IMR-90 (cell line): ENCODE data around the gene MDH1. TPM values are rescaled to one million over a fixed set of nuclear protein-coding genes. Genes with fewer than 3 reads are reported as not detected.

Experiments used
- ATAC-seq: fragments of 200-7000 bp; cut with Tn5 transposase; 2 replicates; pipeline ENCODE4 v1.9.1; 2020; ENCODE audit warnings: low read depth, mild to moderate bottlenecking, moderate library complexity
- Bru-seq: library from RNA; stranded (reverse); fragments of 400-500 nt; gene quantifications from one replicate; lab custom pipeline; 2021; lab: Mats Ljungman, UMichigan
- BruChase-seq, 2 experiments: library from RNA; stranded (reverse); fragments of 400-500 nt; gene quantifications; one replicate each; lab custom pipeline; 2021; lab: Mats Ljungman, UMichigan
- BruUV-seq: library from RNA; stranded (reverse); fragments of 400-500 nt; replicated peaks from 2 replicates; lab custom pipeline; 2021; lab: Mats Ljungman, UMichigan
- CTCF ChIA-PET: fragments of 300-600 bp; formaldehyde crosslinking; extraction: SDS; loops from one replicate; lab custom pipeline; 2021; ENCODE audit warnings: antibody characterized with exemption; lab: Yijun Ruan, JAX
- POLR2A ChIA-PET: fragments of 300-600 bp; sonication (Branson Sonifier 250); formaldehyde crosslinking; loops from one replicate; lab custom pipeline; 2022; ENCODE audit warnings: antibody characterized with exemption; ENCODE audit not compliant: unreplicated experiment; lab: Charles Lee
- DNase-seq: peaks from one replicate; pipeline ENCODE4 v3.0.0; 2013
- H2AFZ ChIP-seq: replicated peaks from 2 replicates; pipeline ENCODE3; 2013; ENCODE audit warnings: low read length, mild to moderate bottlenecking; ENCODE audit not compliant: poor library complexity
- H2AK5ac ChIP-seq: 2 replicates; pipeline ENCODE4 v1.6.1; 2013; ENCODE audit warnings: low read depth, low read length, inconsistent platforms
- H2AK9ac ChIP-seq: replicated peaks from 2 replicates; pipeline ENCODE3; 2013; ENCODE audit warnings: mild to moderate bottlenecking, low read depth, low read length, moderate library complexity; ENCODE audit not compliant: poor library complexity
- H2BK120ac ChIP-seq: 2 replicates; pipeline ENCODE4 v1.6.1; 2013; ENCODE audit warnings: low read depth, low read length, inconsistent platforms
- H2BK15ac ChIP-seq: 3 replicates; pipeline ENCODE4 v1.6.1; 2013; ENCODE audit warnings: low read depth, low read length, inconsistent platforms
- H2BK20ac ChIP-seq: 2 replicates; pipeline ENCODE4 v1.6.1; 2013; ENCODE audit warnings: low read depth, mild to moderate bottlenecking, inconsistent platforms, low read length, moderate library complexity
- H2BK5ac ChIP-seq: 2 replicates; pipeline ENCODE4 v1.6.1; 2013; ENCODE audit warnings: mild to moderate bottlenecking, low read depth, low read length, inconsistent platforms; ENCODE audit not compliant: poor library complexity, severe bottlenecking
- H3K14ac ChIP-seq: replicated peaks from 2 replicates; pipeline ENCODE4 v1.6.1; 2013; ENCODE audit warnings: low read depth, low read length, inconsistent platforms
- H3K18ac ChIP-seq: 2 replicates; pipeline ENCODE4 v1.6.1; 2013; ENCODE audit warnings: low read depth, low read length, control low read depth
- H3K23ac ChIP-seq: 2 replicates; pipeline ENCODE4 v1.6.1; 2013; ENCODE audit warnings: low read depth, low read length, inconsistent platforms
- H3K27ac ChIP-seq: 2 replicates; pipeline ENCODE4 v1.5.1; 2013; ENCODE audit warnings: mild to moderate bottlenecking, control low read depth, low read length; ENCODE audit not compliant: insufficient read depth
- H3K27me3 ChIP-seq: 2 replicates; pipeline ENCODE4 v1.6.1; 2013; ENCODE audit warnings: low read length; ENCODE audit not compliant: control insufficient read depth, insufficient read depth
- H3K36me3 ChIP-seq: 2 replicates; pipeline ENCODE4 v1.6.1; 2013; ENCODE audit warnings: low read length, mixed read lengths; ENCODE audit not compliant: control insufficient read depth, insufficient read depth
- H3K4ac ChIP-seq: 2 replicates; pipeline ENCODE4 v1.6.1; 2013; ENCODE audit warnings: low read depth, low read length, inconsistent platforms
- H3K4me1 ChIP-seq: 2 replicates; pipeline ENCODE4 v1.6.1; 2013; ENCODE audit warnings: low read length, mixed read lengths; ENCODE audit not compliant: control insufficient read depth, insufficient read depth
- H3K4me2 ChIP-seq: 2 replicates; pipeline ENCODE4 v1.6.1; 2013; ENCODE audit warnings: low read depth, mild to moderate bottlenecking, control low read depth, low read length, moderate library complexity
- H3K4me3 ChIP-seq: 2 replicates; pipeline ENCODE4 v1.5.1; 2013; ENCODE audit warnings: low read depth, mild to moderate bottlenecking, control low read depth, low read length, moderate library complexity; ENCODE audit not compliant: insufficient read depth
- H3K56ac ChIP-seq: 2 replicates; pipeline ENCODE4 v1.6.1; 2013; ENCODE audit warnings: low read length, inconsistent platforms; ENCODE audit not compliant: insufficient read depth; ENCODE audit errors: extremely low read depth
- H3K79me1 ChIP-seq, 2 experiments: 2 replicates each; pipeline ENCODE4 v1.6.1; 2013; ENCODE audit warnings: low read length in 2 of 2, inconsistent platforms in 1 of 2, low read depth in 1 of 2
- H3K9ac ChIP-seq: 2 replicates; pipeline ENCODE4 v1.6.1; 2013; ENCODE audit warnings: low read depth, low read length, control low read depth
- H3K9me1 ChIP-seq: 2 replicates; pipeline ENCODE4 v1.6.1; 2013; ENCODE audit warnings: low read length, inconsistent platforms; ENCODE audit not compliant: insufficient read depth
- H3K9me3 ChIP-seq: 2 replicates; pipeline ENCODE4 v1.6.1; 2013; ENCODE audit warnings: low read length; ENCODE audit not compliant: control insufficient read depth, insufficient read depth
- H4K20me1 ChIP-seq: 2 replicates; pipeline ENCODE4 v1.6.1; 2013; ENCODE audit warnings: low read length, inconsistent platforms; ENCODE audit not compliant: insufficient read depth
- H4K5ac ChIP-seq: 2 replicates; pipeline ENCODE4 v1.6.1; 2013; ENCODE audit warnings: mild to moderate bottlenecking, low read depth, low read length, control low read depth
- H4K8ac ChIP-seq, 2 experiments: 2 replicates each; pipeline ENCODE4 v1.6.1; 2013; ENCODE audit warnings: low read depth in 2 of 2, low read length in 2 of 2, control low read depth in 1 of 2, inconsistent platforms in 1 of 2
- H4K91ac ChIP-seq: 2 replicates; pipeline ENCODE4 v1.6.1; 2013; ENCODE audit warnings: low read depth, low read length, inconsistent platforms; ENCODE audit not compliant: insufficient read depth
- BHLHE40 ChIP-seq: fragments of 150-350 bp; IDR thresholded peaks from 2 replicates; pipeline ENCODE4 v1.6.1; 2016; ENCODE audit warnings: mild to moderate bottlenecking, low read depth, low read length
- CEBPB ChIP-seq: IDR thresholded peaks from 2 replicates; pipeline ENCODE4 v1.6.1; 2012; ENCODE audit warnings: low read depth, low read length, improper control_type of control experiment
- FOS ChIP-seq: fragments of 150-350 bp; IDR thresholded peaks from 2 replicates; pipeline ENCODE4 v1.6.1; 2016; ENCODE audit warnings: low read depth, low read length
- MAZ ChIP-seq: IDR thresholded peaks from 2 replicates; pipeline ENCODE4 v1.6.1; 2012; ENCODE audit warnings: low read depth, mild to moderate bottlenecking, low read length, improper control_type of control experiment, moderate library complexity, borderline replicate concordance
- MXI1 ChIP-seq: IDR thresholded peaks from 2 replicates; pipeline ENCODE4 v1.6.1; 2012; ENCODE audit warnings: low read depth, mild to moderate bottlenecking, low read length, moderate library complexity, borderline replicate concordance
- POLR2A ChIP-seq: IDR thresholded peaks from 2 replicates; pipeline ENCODE4 v1.6.1; 2012; ENCODE audit warnings: mild to moderate bottlenecking, low read depth, low read length
- RCOR1 ChIP-seq: IDR thresholded peaks from 2 replicates; pipeline ENCODE4 v1.6.1; 2012; ENCODE audit warnings: mild to moderate bottlenecking, low read length, improper control_type of control experiment; ENCODE audit not compliant: insufficient replicate concordance
- SMC3 ChIP-seq: fragments of 150-350 bp; IDR thresholded peaks from 2 replicates; pipeline ENCODE4 v1.6.1; 2016; ENCODE audit warnings: low read depth, mild to moderate bottlenecking, antibody characterized with exemption, low read length, moderate library complexity
- WGBS, 2 experiments: methylation state at CpG; one replicate each; pipeline versions ENCODE4 v1.1.5 to v1.1.7; 2013; ENCODE audit warnings: missing lambda C conversion rate in 2 of 2; ENCODE audit not compliant: insufficient read length in 1 of 2; ENCODE audit errors: extremely low coverage in 2 of 2; 5-methylcytosine and 5-hydroxymethylcytosine counted together
- dilution Hi-C: fragments of 300-500 bp; cut with HindIII; formaldehyde crosslinking; loops from one replicate; pipeline ENCODE4 v1.14.3; 2018; ENCODE audit warnings: low sequenced_read_pairs; ENCODE audit not compliant: unreplicated experiment
- in situ Hi-C: fragments of 300-500 bp; cut with MboI; formaldehyde crosslinking; loops from 3 replicates; pipeline ENCODE4 v1.14.3; 2019; ENCODE audit warnings: low sequenced_read_pairs, inconsistent platforms, mixed read lengths
- intact Hi-C: fragments of 100-400 bp; cut with micrococcal nuclease; formaldehyde crosslinking; loops from 2 replicates; pipeline ENCODE4 v1.10.0; 2022
- long read RNA-seq: library from polyadenylated mRNA; unstranded; transcript quantifications from one replicate; pipeline ENCODE4 v2.0.0, GENCODE V29; 2021; ENCODE audit not compliant: unreplicated experiment
- polyA plus RNA-seq, 3 experiments: library from polyadenylated mRNA; depleted of rRNA; stranded (reverse); fragments of >200 nt; gene quantifications; 2 replicates each; pipeline ENCODE4 v1.2.3, GENCODE V29; 2012; ENCODE audit warnings: low replicate concordance in 1 of 3
- total RNA-seq: library from RNA; depleted of rRNA; stranded (reverse); fragments of >200 nt; gene quantifications from 2 replicates; pipeline ENCODE4 v1.2.3, GENCODE V29; 2012; rRNA removed
- TF ChIP-seq, protein P1 (sequence below): fragments of 150-350 bp; IDR thresholded peaks from 2 replicates; pipeline ENCODE4 v1.6.1; 2017; ENCODE audit warnings: mild to moderate bottlenecking, antibody characterized with exemption, low read length, low read depth

Gene MDH1
- total RNA-seq = 212 and 248 TPM in 2 replicates
- 191 and 195 TPM in 2 replicates for polyA plus RNA-seq (2012; rRNA removed)
- 63.2 and 162 TPM in 2 replicates for polyA plus RNA-seq (2012; cell fraction: cytosol; rRNA removed)
- polyA plus RNA-seq (2012; cell fraction: nucleus; rRNA removed; ENCODE audit: low replicate concordance) = 17.6 and 117 TPM in 2 replicates
- percentile 69 among the genes with signal in this experiment for Bru-seq, nascent RNA
- BruChase-seq, experiment 1, labeled RNA remaining after a 6-hour chase = percentile 68 among the genes with signal in this experiment
- BruChase-seq, experiment 2, labeled RNA remaining after a 2-hour chase = percentile 63 among the genes with signal in this experiment
- long read RNA-seq, transcript MDH1-201 (9 exons, 1,650 nt) = major isoform, 129 of 138 reads
- long read RNA-seq, partial matches to known transcripts = 1 of 138 reads
- long read RNA-seq, other reads (novel, unspliced or antisense) = 4 of 138 reads

DNA sequence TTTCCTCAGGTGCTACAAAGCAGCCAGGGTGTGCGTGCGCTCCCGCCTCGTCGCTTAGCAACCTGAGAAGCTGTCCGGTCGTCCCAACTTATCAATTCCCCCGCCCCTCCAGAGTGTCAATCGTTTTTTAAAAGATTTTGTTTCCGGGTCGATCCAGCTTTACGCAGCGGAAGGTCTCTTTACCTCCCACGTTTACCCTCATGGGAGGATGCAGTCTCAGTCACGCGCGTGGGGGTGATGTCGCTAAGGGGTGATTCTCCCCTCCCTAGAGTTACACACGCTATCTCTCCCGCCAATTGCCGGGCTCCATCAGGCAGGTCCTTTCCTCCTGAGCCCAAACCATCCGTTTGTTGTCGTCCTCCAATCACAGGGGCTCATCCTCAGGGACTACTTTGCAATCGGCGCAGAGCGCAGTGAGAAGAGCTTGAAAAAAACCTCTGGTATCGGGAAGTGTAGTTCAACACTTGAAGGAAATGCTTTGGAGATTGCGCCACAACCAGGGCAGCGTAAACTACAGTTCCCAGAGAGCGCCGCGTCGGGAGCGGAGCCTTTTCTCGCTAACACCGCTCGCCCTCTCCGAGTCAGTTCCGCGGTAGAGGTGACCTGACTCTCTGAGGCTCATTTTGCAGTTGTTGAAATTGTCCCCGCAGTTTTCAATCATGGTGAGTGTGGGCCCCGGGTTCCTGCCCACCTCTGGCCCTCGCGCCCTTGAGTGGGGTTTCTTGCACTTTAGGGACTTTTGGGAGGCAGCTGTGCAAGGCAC is at the start of gene MDH1, which contains the start of gene WDPCP:
MDH1 (plus strand) TSS at position 579 of the 763 bp plus-strand sequence; CDS start at position 660, 81 bp downstream.
WDPCP (minus strand) TSS at position 93 of the 763 bp plus-strand sequence. CDS start 206 bp downstream, outside the sequence.
- Histone ChIP-seq H3K4ac (peak within 1 kb of the TSS; percentile 79), H3K9me3 (no peaks in the 10 kb centered on the region), H3K14ac (peak within 1 kb of the TSS; percentile 94), H4K8ac (peak within 1 kb of the TSS; percentile 3 to 97), H3K4me3 (peak within 1 kb of the TSS; percentile 77), H4K91ac (peak within 1 kb of the TSS; percentile 90), H4K5ac (peak within 1 kb of the TSS; percentile 24), H3K18ac (peak within 1 kb of the TSS; percentile 18; the same call in 1 of the 2 replicates), H3K79me1 (peaks cover 21 to 54% of the 10 kb centered on the region in 2 experiments), H2AK9ac (peak within 1 kb of the TSS; percentile 53), H3K36me3 (no peaks in the 10 kb centered on the region; the same call in 1 of the 2 replicates), H2BK20ac (peak within 1 kb of the TSS; percentile 46; the same call in 1 of the 2 replicates), H2BK5ac (peak within 1 kb of the TSS; percentile 56), H3K4me1 (peaks cover 2% of the 10 kb centered on the region; the same call in 1 of the 2 replicates), H3K56ac (peak within 1 kb of the TSS; percentile 86), H3K9ac (peak within 1 kb of the TSS; percentile 82), H3K4me2 (peak within 1 kb of the TSS; percentile 97), H3K23ac (peak within 1 kb of the TSS; percentile 81), H4K20me1 (no peaks in the 10 kb centered on the region), H3K9me1 (no peaks in the 10 kb centered on the region), H3K27me3 (no peaks in the 10 kb centered on the region), H2AK5ac (0 out of 2 replicates have a peak within 1 kb of the TSS, but pooled peaks have one; percentile 36), H2AFZ (peak within 1 kb of the TSS; percentile 100), H2BK15ac (peak within 1 kb of the TSS; percentile 45; the same call in 1 of the 3 replicates), H3K27ac (peak within 1 kb of the TSS; percentile 68), H2BK120ac (peak within 1 kb of the TSS; percentile 82)
- intact Hi-C loops = loop anchor here (2.0 to 5.0 kb wide), 2 partner anchors 272 to 299 kb away; no protein-coding TSS in a partner anchor
- ATAC-seq (peak; percentile 93), DNase-seq (peak; percentile 100)
- no TSS peak for BruUV-seq
- ChIA-PET POLR2A (interaction anchor here (1.0 kb wide), 1 partner anchor 11 kb away, joined by 5 read pairs; no protein-coding TSS in a partner anchor), CTCF (interaction anchor here (0.7 kb wide), 1 partner anchor 10 kb away, joined by 3 read pairs; no protein-coding TSS in a partner anchor)
- in situ Hi-C loops = no loop called here
- TF ChIP-seq FOS = 0 out of 2 replicates have a peak, but pooled peaks have one; percentile 2
- peak; percentile 86 for TF ChIP-seq BHLHE40
- TF ChIP-seq MXI1 = peak; percentile 93
- TF ChIP-seq CEBPB = peak; percentile 97
- no peak for TF ChIP-seq SMC3
- TF ChIP-seq MAZ = peak; percentile 77; the same call in 1 of the 2 replicates
- TF ChIP-seq, protein P1, sequence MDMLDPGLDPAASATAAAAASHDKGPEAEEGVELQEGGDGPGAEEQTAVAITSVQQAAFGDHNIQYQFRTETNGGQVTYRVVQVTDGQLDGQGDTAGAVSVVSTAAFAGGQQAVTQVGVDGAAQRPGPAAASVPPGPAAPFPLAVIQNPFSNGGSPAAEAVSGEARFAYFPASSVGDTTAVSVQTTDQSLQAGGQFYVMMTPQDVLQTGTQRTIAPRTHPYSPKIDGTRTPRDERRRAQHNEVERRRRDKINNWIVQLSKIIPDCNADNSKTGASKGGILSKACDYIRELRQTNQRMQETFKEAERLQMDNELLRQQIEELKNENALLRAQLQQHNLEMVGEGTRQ = no peak
- TF ChIP-seq RCOR1 = peak; percentile 91
- peak; percentile 59; the same call in 1 of the 2 replicates for TF ChIP-seq POLR2A
- WGBS, 2 experiments = 0% methylated on average over 10 of the region's 44 CpGs; no CpG with 5 or more reads in 1 of the 2 experiments
- dilution Hi-C loops = no loop called here
